GM12878 (cell line): ENCODE measurements around the gene RNPC3.

Experiments used
- CTCF ChIP-seq, 3 experiments: IDR thresholded peaks in 2 of 3; conservative IDR thresholded peaks in 1 of 3; 2 replicates each; pipeline ENCODE4 v1.5.1; 2011; ENCODE audit warnings: low read depth in 3 of 3, low read length in 3 of 3, mild to moderate bottlenecking in 3 of 3, control low read depth in 2 of 3, moderate library complexity in 2 of 3, inconsistent platforms in 1 of 3, mixed read lengths in 1 of 3; ENCODE audit not compliant: control insufficient read depth in 2 of 3, insufficient read depth in 1 of 3; ENCODE audit errors: extremely low read depth in 1 of 3
- E4F1 ChIP-seq: fragments of 450-650 bp; IDR thresholded peaks from 2 replicates; pipeline ENCODE4 v1.6.1; 2018; ENCODE audit warnings: borderline replicate concordance, mild to moderate bottlenecking; ENCODE audit not compliant: partially characterized antibody
- FOXK2 ChIP-seq: fragments of 450-650 bp; IDR thresholded peaks from 2 replicates; pipeline ENCODE4 v1.6.1; 2017; ENCODE audit warnings: mild to moderate bottlenecking, moderate library complexity
- JUND ChIP-seq: IDR thresholded peaks from 2 replicates; pipeline ENCODE4 v1.6.1; 2012; ENCODE audit warnings: low read depth, mild to moderate bottlenecking, low read length, improper control_type of control experiment, moderate library complexity
- RAD51 ChIP-seq: fragments of 450-650 bp; IDR thresholded peaks from 2 replicates; pipeline ENCODE4 v1.6.1; 2016; ENCODE audit warnings: moderate library complexity, mild to moderate bottlenecking, inconsistent platforms
- ZBED1 ChIP-seq: IDR thresholded peaks from 2 replicates; pipeline ENCODE4 v1.6.1; 2016; ENCODE audit warnings: borderline replicate concordance
- ZBTB33 ChIP-seq: fragments of 450-650 bp; IDR thresholded peaks from 2 replicates; pipeline ENCODE4 v1.6.1; 2017; ENCODE audit warnings: mild to moderate bottlenecking

GRCh38 chr1:103489935-103490334, 35.6 kb upstream of the RNPC3 start:
- TF ChIP-seq ZBTB33 (no peak), ZBED1 (no peak), CTCF (IDR thresholded peaks at IDR 0.05 in 2 of 3, conservative IDR thresholded peaks at IDR 0.05 in 1 of 3; ENCODE audit: control insufficient read depth in 2 of 3, extremely low read depth in 1 of 3, insufficient read depth in 1 of 3, low read depth in 3 of 3, low read length in 3 of 3) (no peak), E4F1 (no peak), RAD51 (no peak), FOXK2 (no peak), JUND (no peak)
